Measurements from ENCODE around the gene TPPP3.

Gene TPPP3

GRCh38 chr16:67342616-67343015 is 50.7 kb downstream of the TPPP3 start:
- DNase-seq (ENCODE audit: low read depth) = no peak

GRCh38 chr16:67341250-67341649 is 52.0 kb downstream of the TPPP3 start:
- DNase-seq (ENCODE audit: low read depth) = no peak
